Neural cell (in vitro differentiated cells): ENCODE data around the gene HYCC1. TPM values are rescaled to one million over a fixed set of nuclear protein-coding genes. Genes with fewer than 3 reads are reported as not detected.

Experiments used
- H2AFZ ChIP-seq: fragments of 200-600, 300-800 bp; sonication (generic), shearing (Covaris generic); 2 replicates; pipeline ENCODE4 v1.6.0; 2014; ENCODE audit warnings: low read depth, mild to moderate bottlenecking, antibody characterized with exemption, low read length, moderate library complexity
- H3F3A ChIP-seq: fragments of 200-600 bp; shearing (Covaris generic); 2 replicates; pipeline ENCODE4 v1.6.1; 2016; ENCODE audit warnings: mild to moderate bottlenecking, moderate library complexity, mixed read lengths, antibody characterized with exemption, low read length; ENCODE audit not compliant: insufficient read depth, poor library complexity, severe bottlenecking
- H3K27ac ChIP-seq: fragments of 200-600, 300-800 bp; sonication (generic), shearing (Covaris generic); 2 replicates; pipeline ENCODE4 v1.5.1; 2014; ENCODE audit warnings: mild to moderate bottlenecking, low read length, moderate library complexity
- H3K27me3 ChIP-seq: fragments of 300-800, 200-600 bp; sonication (generic), shearing (Covaris generic); 2 replicates; pipeline ENCODE4 v1.6.0; 2014; ENCODE audit warnings: mild to moderate bottlenecking, low read depth, low read length, moderate library complexity; ENCODE audit not compliant: insufficient read depth
- H3K36me3 ChIP-seq: fragments of 300-800, 200-600 bp; sonication (generic), shearing (Covaris generic); 2 replicates; pipeline ENCODE4 v1.5.1; 2014; ENCODE audit warnings: mild to moderate bottlenecking, antibody characterized with exemption, low read length, moderate library complexity; ENCODE audit not compliant: insufficient read depth
- H3K4me2 ChIP-seq: fragments of 300-800, 200-600 bp; sonication (generic), shearing (Covaris generic); 2 replicates; pipeline ENCODE4 v1.6.0; 2014; ENCODE audit warnings: mild to moderate bottlenecking, low read length
- H3K4me3 ChIP-seq: fragments of 300-800, 200-600 bp; sonication (generic), shearing (Covaris generic); 2 replicates; pipeline ENCODE4 v1.5.1; 2014; ENCODE audit warnings: mild to moderate bottlenecking, low read length, moderate library complexity
- H3K79me2 ChIP-seq: fragments of 200-600 bp; shearing (Covaris generic); replicated peaks from 2 replicates; pipeline ENCODE4 v1.6.0; 2014; ENCODE audit warnings: mild to moderate bottlenecking, low read length, moderate library complexity; ENCODE audit not compliant: insufficient read depth
- H3K9ac ChIP-seq: fragments of 300-800, 200-600 bp; sonication (generic), shearing (Covaris generic); 2 replicates; pipeline ENCODE4 v1.6.1; 2016; ENCODE audit warnings: mild to moderate bottlenecking, low read length, mixed read lengths
- H3K9me2 ChIP-seq: fragments of 200-600 bp; shearing (Covaris generic); 2 replicates; pipeline ENCODE4 v1.6.1; 2016; ENCODE audit warnings: mild to moderate bottlenecking, low read length, mixed read lengths; ENCODE audit not compliant: insufficient read depth
- H3K9me3 ChIP-seq: fragments of 200-600, 300-800 bp; sonication (generic), shearing (Covaris generic); 2 replicates; pipeline ENCODE4 v1.6.1; 2016; ENCODE audit warnings: mild to moderate bottlenecking, mixed run types, low read length, moderate library complexity, mixed read lengths
- H4K20me1 ChIP-seq: fragments of 200-600 bp; shearing (Covaris generic); 2 replicates; pipeline ENCODE4 v1.6.1; 2016; ENCODE audit warnings: mild to moderate bottlenecking, mixed run types; ENCODE audit not compliant: insufficient read depth
- CTCF ChIP-seq: fragments of 450-650 bp; IDR thresholded peaks from 2 replicates; pipeline ENCODE4 v1.5.1; 2014; ENCODE audit warnings: antibody characterized with exemption, mild to moderate bottlenecking, moderate library complexity; ENCODE audit not compliant: poor library complexity, severe bottlenecking
- EP300 ChIP-seq: fragments of 450-650 bp; conservative IDR thresholded peaks from 2 replicates; pipeline ENCODE4 v1.6.1; 2014; ENCODE audit warnings: antibody characterized with exemption, mild to moderate bottlenecking, moderate library complexity; ENCODE audit not compliant: poor library complexity, severe bottlenecking
- EZH2 ChIP-seq: fragments of 200-600, 300-800 bp; shearing (Covaris generic), sonication (generic); IDR thresholded peaks from 2 replicates; pipeline ENCODE4 v1.6.1; 2014; ENCODE audit warnings: antibody characterized with exemption, low read length, borderline replicate concordance, mild to moderate bottlenecking; ENCODE audit not compliant: insufficient read depth, poor library complexity, severe bottlenecking
- MXI1 ChIP-seq: fragments of 450-650 bp; conservative IDR thresholded peaks from 2 replicates; pipeline ENCODE4 v1.6.1; 2014; ENCODE audit warnings: antibody characterized with exemption, mild to moderate bottlenecking; ENCODE audit not compliant: poor library complexity, severe bottlenecking
- POLR2AphosphoS5 ChIP-seq: IDR thresholded peaks from 2 replicates; pipeline ENCODE4 v1.6.1; 2012
- RAD21 ChIP-seq: fragments of 450-650 bp; conservative IDR thresholded peaks from 2 replicates; pipeline ENCODE4 v1.6.1; 2014; ENCODE audit warnings: antibody characterized with exemption, mild to moderate bottlenecking, moderate library complexity
- SMC3 ChIP-seq: fragments of 450-650 bp; conservative IDR thresholded peaks from 2 replicates; pipeline ENCODE4 v1.6.1; 2014; ENCODE audit warnings: antibody characterized with exemption, mild to moderate bottlenecking, moderate library complexity; ENCODE audit not compliant: poor library complexity
- TAF1 ChIP-seq: IDR thresholded peaks from 2 replicates; pipeline ENCODE4 v1.6.1; 2012; ENCODE audit warnings: low read depth
- polyA plus RNA-seq: library from polyadenylated mRNA; depleted of rRNA; stranded (reverse); fragments of >200 nt; gene quantifications from 2 replicates; pipeline ENCODE4 v1.2.3, GENCODE V29; 2014
- TF ChIP-seq, protein P1 (sequence below): IDR thresholded peaks from 2 replicates; pipeline ENCODE4 v1.6.1; 2012; ENCODE audit warnings: borderline replicate concordance

The HYCC1 gene
- polyA plus RNA-seq, 1 donor from 2014 or later, result 12.3 TPM

DNA sequence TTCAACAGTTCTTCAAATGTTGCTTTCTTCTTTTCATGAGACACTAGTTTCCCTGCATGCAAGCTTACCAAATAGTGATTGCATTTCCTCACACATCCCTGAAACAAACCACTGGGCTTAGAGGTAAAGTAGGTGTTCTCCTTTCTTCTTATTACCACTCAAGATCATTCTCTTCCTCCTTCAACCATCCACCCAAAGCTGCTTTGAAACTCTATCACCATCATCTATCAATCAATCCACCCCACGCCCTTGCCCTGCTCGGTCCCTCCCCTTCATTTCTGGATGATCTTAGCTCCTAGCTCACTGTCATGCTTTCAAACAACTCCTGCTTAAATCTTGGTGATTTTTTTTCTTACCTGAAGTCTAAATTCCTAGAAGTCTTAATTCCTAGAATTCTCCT lies 18.9 kb downstream of the HYCC1 start:
- H3K79me2 ChIP-seq, result no peaks in the 10 kb centered on the region

DNA sequence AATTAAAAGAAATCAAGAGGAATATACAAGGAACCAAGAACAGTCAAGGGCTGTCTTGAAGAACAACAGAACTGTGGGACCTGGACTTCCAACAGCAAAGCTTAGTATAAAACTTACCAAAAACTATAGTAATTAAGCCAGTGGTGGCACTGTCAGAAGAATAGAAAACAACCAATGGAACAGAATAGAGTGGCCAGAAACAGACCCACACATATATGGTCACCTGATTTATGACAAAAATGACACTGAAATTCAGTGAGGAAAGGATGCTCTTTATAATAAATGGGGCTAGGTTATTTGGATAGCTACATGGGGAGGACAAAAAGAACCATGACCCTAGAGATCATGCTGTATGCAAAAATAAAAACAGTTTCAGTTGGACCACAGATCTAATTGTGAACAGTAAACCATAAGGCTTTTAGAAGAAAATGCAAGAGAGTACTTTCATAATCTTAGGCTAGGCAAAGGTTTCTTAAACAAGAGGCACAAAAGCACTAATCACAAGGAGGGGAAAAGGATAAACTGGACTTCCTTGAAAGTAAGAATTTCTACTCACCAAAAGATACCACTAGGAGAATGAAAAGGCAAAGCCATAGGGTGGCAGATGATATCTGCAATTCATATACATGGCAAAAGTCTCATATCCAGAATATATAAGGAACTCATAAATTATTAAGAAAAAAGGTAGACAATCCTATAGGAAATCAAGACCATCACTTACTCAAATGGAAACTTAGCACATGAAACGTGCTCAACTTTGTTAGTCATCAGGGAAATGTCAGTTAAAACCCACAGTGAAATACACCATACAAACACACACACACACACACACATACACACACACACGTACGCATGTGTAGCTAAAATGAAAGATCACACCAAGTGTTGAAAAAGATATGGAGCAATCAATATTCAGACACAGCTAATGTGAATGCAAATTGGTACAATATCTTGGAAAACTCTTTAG lies 20.8 kb downstream of the HYCC1 start:
- H3K9ac ChIP-seq, result no peak overlapping the region
- no peaks in the 10 kb centered on the region for H3F3A ChIP-seq
- no peak overlapping the region for H3K27ac ChIP-seq
- H3K9me2 ChIP-seq, result no peaks in the 10 kb centered on the region
- H3K36me3 ChIP-seq, result no peaks in the 10 kb centered on the region
- TF ChIP-seq TAF1 (no peak), EP300 (no peak), CTCF (no peak), SMC3 (no peak), MXI1 (no peak), RAD21 (no peak)
- no peaks in the 10 kb centered on the region for H3K27me3 ChIP-seq
- no peaks in the 10 kb centered on the region for H3K79me2 ChIP-seq
- H3K9me3 ChIP-seq, result no peaks in the 10 kb centered on the region
- no peak overlapping the region for H3K4me3 ChIP-seq
- H3K4me2 ChIP-seq, result no peak overlapping the region
- no peak overlapping the region for H2AFZ ChIP-seq
- H4K20me1 ChIP-seq, result no peaks in the 10 kb centered on the region

More for the DNA sequence above, 18.9 kb downstream of the HYCC1 start:
- Histone ChIP-seq H4K20me1 (no peaks in the 10 kb centered on the region), H3K9ac (no peak overlapping the region), H3K36me3 (no peaks in the 10 kb centered on the region), H3F3A (no peaks in the 10 kb centered on the region), H3K9me2 (no peaks in the 10 kb centered on the region), H3K27me3 (no peaks in the 10 kb centered on the region), H3K4me3 (no peak overlapping the region), H3K27ac (no peak overlapping the region), H3K9me3 (no peaks in the 10 kb centered on the region), H3K4me2 (no peak overlapping the region), H2AFZ (no peak overlapping the region)
- no peak for TF ChIP-seq CTCF
- no peak for TF ChIP-seq MXI1
- no peak for TF ChIP-seq TAF1
- TF ChIP-seq SMC3, result no peak
- TF ChIP-seq POLR2AphosphoS5, result no peak
- TF ChIP-seq, protein P1, sequence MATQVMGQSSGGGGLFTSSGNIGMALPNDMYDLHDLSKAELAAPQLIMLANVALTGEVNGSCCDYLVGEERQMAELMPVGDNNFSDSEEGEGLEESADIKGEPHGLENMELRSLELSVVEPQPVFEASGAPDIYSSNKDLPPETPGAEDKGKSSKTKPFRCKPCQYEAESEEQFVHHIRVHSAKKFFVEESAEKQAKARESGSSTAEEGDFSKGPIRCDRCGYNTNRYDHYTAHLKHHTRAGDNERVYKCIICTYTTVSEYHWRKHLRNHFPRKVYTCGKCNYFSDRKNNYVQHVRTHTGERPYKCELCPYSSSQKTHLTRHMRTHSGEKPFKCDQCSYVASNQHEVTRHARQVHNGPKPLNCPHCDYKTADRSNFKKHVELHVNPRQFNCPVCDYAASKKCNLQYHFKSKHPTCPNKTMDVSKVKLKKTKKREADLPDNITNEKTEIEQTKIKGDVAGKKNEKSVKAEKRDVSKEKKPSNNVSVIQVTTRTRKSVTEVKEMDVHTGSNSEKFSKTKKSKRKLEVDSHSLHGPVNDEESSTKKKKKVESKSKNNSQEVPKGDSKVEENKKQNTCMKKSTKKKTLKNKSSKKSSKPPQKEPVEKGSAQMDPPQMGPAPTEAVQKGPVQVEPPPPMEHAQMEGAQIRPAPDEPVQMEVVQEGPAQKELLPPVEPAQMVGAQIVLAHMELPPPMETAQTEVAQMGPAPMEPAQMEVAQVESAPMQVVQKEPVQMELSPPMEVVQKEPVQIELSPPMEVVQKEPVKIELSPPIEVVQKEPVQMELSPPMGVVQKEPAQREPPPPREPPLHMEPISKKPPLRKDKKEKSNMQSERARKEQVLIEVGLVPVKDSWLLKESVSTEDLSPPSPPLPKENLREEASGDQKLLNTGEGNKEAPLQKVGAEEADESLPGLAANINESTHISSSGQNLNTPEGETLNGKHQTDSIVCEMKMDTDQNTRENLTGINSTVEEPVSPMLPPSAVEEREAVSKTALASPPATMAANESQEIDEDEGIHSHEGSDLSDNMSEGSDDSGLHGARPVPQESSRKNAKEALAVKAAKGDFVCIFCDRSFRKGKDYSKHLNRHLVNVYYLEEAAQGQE, result no peak
- TF ChIP-seq RAD21, result no peak
- no peak for TF ChIP-seq EZH2
- no peak for TF ChIP-seq EP300
